ENCODE results near the gene ANKRD66.

Gene ANKRD66

DNA sequence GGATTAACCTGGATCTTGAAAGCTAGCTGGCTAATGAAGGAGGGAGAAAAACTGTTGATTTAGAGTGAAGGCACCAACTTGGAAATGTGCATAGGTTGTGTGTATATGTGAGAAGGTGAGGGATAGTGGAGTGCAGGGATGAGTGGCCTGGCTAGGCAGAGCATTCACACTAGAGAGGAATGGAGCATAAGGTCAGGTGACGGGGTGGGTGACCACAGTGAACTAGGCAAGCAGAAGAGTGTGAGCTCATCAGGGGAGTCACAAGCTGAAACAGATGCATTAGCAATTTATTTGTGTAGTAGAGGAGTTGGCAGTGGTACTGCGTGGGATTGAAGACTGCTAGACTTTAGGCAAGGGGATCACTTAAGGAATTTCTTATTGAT, 10.5 kb downstream of the ANKRD66 start:
- Histone ChIP-seq H3K9ac (ENCODE audit: low read depth, low read length, poor library complexity) (no peak overlapping the region), H2BK15ac (ENCODE audit: low read length) (no peak overlapping the region), H3K14ac (ENCODE audit: low read length) (no peak overlapping the region), H4K8ac (ENCODE audit: low read depth, low read length) (no peak overlapping the region), H3K36me3 (replicated peaks in 1 of 2; ENCODE audit: control insufficient read depth in 2 of 2, insufficient read depth in 2 of 2, low read length in 2 of 2) (no peaks in the 10 kb centered on the region), H2BK120ac (ENCODE audit: low read depth, low read length) (no peak overlapping the region), H3K23ac (ENCODE audit: low read depth, low read length, poor library complexity) (no peak overlapping the region), H3K18ac (ENCODE audit: low read length) (no peak overlapping the region), H3K4ac (ENCODE audit: low read length) (no peak overlapping the region), H3K4me1 (ENCODE audit: control insufficient read depth in 2 of 2, insufficient read depth in 1 of 2, low read depth in 1 of 2, low read length in 2 of 2) (peaks cover 0 to 5% of the 10 kb centered on the region in 2 donors), H3K9me3 (replicated peaks in 1 of 2; ENCODE audit: control insufficient read depth in 2 of 2, insufficient read depth in 1 of 2, low read depth in 1 of 2, low read length in 2 of 2) (no peaks in the 10 kb centered on the region), H2BK5ac (ENCODE audit: low read length) (no peak overlapping the region), H3K4me2 (ENCODE audit: insufficient read depth, low read length, poor library complexity, severe bottlenecking) (no peak overlapping the region), H3K79me1 (ENCODE audit: low read depth, low read length) (no peaks in the 10 kb centered on the region), H2AFZ (ENCODE audit: low read length) (no peak overlapping the region), H3K27ac (replicated peaks; ENCODE audit: low read length) (no peak overlapping the region), H2AK5ac (ENCODE audit: low read depth, low read length) (no peak overlapping the region), H3K4me3 (ENCODE audit: low read length in 2 of 2) (no peak overlapping the region), H2BK12ac (ENCODE audit: low read length) (no peak overlapping the region), H4K91ac (ENCODE audit: low read depth, low read length, poor library complexity) (no peak overlapping the region), H3K27me3 (ENCODE audit: control insufficient read depth in 3 of 3, insufficient read depth in 3 of 3, low read depth in 1 of 3, low read length in 3 of 3) (no peaks in the 10 kb centered on the region)
- DNase-seq (ENCODE audit: low spot score), result no peak
- no CpG with 5 or more reads among the region's 2 CpGs for WGBS, 2 donors (ENCODE audit: extremely low coverage in 2 of 2, insufficient read length in 2 of 2, insufficient replicate concordance in 1 of 2)

- Histone ChIP-seq H3K27me3 (ENCODE audit: control insufficient read depth in 3 of 3, insufficient read depth in 3 of 3, low read depth in 1 of 3, low read length in 3 of 3) (no peaks in the 10 kb centered on the region), H3K14ac (ENCODE audit: low read length) (no peak overlapping the region), H3K4me1 (ENCODE audit: control insufficient read depth in 2 of 2, insufficient read depth in 1 of 2, low read depth in 1 of 2, low read length in 2 of 2) (peaks cover 0 to 5% of the 10 kb centered on the region in 2 donors), H4K8ac (ENCODE audit: low read depth, low read length) (no peak overlapping the region), H2BK5ac (ENCODE audit: low read length) (no peak overlapping the region), H3K4me2 (ENCODE audit: insufficient read depth, low read length, poor library complexity, severe bottlenecking) (no peak overlapping the region), H2BK120ac (ENCODE audit: low read depth, low read length) (no peak overlapping the region), H3K18ac (ENCODE audit: low read length) (no peak overlapping the region), H2AFZ (ENCODE audit: low read length) (no peak overlapping the region), H4K91ac (ENCODE audit: low read depth, low read length, poor library complexity) (no peak overlapping the region), H3K4ac (ENCODE audit: low read length) (no peak overlapping the region), H3K9ac (ENCODE audit: low read depth, low read length, poor library complexity) (no peak overlapping the region), H3K27ac (replicated peaks; ENCODE audit: low read length) (no peak overlapping the region), H3K23ac (ENCODE audit: low read depth, low read length, poor library complexity) (no peak overlapping the region), H2BK12ac (ENCODE audit: low read length) (no peak overlapping the region), H3K9me3 (replicated peaks in 1 of 2; ENCODE audit: control insufficient read depth in 2 of 2, insufficient read depth in 1 of 2, low read depth in 1 of 2, low read length in 2 of 2) (no peaks in the 10 kb centered on the region), H3K36me3 (replicated peaks in 1 of 2; ENCODE audit: control insufficient read depth in 2 of 2, insufficient read depth in 2 of 2, low read length in 2 of 2) (no peaks in the 10 kb centered on the region), H3K79me1 (ENCODE audit: low read depth, low read length) (no peaks in the 10 kb centered on the region), H2BK15ac (ENCODE audit: low read length) (no peak overlapping the region), H2AK5ac (ENCODE audit: low read depth, low read length) (no peak overlapping the region), H3K4me3 (ENCODE audit: low read length in 2 of 2) (no peak overlapping the region)
- DNase-seq (ENCODE audit: low spot score), result no peak
- no CpG with 5 or more reads among the region's 4 CpGs for WGBS, 2 donors (ENCODE audit: extremely low coverage in 2 of 2, insufficient read length in 2 of 2, insufficient replicate concordance in 1 of 2)
These were observed 12.4 kb downstream of the ANKRD66 start for GRCh38 chr6:46758960-46759753.

DNA sequence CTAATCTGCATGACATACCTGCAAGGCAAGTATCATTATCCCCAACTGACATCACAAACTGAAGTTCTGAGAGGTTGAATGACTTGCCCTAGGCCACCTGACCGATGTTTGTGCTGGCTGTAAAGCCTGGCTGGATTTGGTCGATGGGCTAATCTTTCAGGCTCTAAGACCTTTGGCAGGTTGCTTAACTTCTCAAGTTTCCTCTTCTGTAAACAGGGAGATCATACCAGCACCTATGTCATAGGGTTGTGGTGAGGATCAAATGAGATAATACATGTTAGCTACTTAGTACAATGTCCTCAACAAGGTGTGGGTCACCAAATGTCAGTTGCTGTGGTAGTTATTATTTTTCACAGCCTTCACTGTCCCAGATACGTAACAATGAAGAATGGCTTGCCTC, 14.2 kb downstream of the ANKRD66 start:
- H3K18ac ChIP-seq (ENCODE audit: low read length), result no peak overlapping the region
- H2BK120ac ChIP-seq (ENCODE audit: low read depth, low read length), result no peak overlapping the region
- no CpG with 5 or more reads among the region's 3 CpGs for WGBS, 2 donors (ENCODE audit: extremely low coverage in 2 of 2, insufficient read length in 2 of 2, insufficient replicate concordance in 1 of 2)
- no peak for DNase-seq (ENCODE audit: low spot score)
- H3K23ac ChIP-seq (ENCODE audit: low read depth, low read length, poor library complexity), result no peak overlapping the region
- no peak overlapping the region for H3K27ac ChIP-seq (replicated peaks; ENCODE audit: low read length)
- H3K4me3 ChIP-seq (ENCODE audit: low read length in 2 of 2), result no peak overlapping the region
- no peaks in the 10 kb centered on the region for H3K36me3 ChIP-seq (replicated peaks in 1 of 2; ENCODE audit: control insufficient read depth in 2 of 2, insufficient read depth in 2 of 2, low read length in 2 of 2)
- no peak overlapping the region for H3K4me2 ChIP-seq (ENCODE audit: insufficient read depth, low read length, poor library complexity, severe bottlenecking)
- no peak overlapping the region for H2AK5ac ChIP-seq (ENCODE audit: low read depth, low read length)
- H3K4ac ChIP-seq (ENCODE audit: low read length), result no peak overlapping the region
- H4K8ac ChIP-seq (ENCODE audit: low read depth, low read length), result no peak overlapping the region
- no peak overlapping the region for H2BK15ac ChIP-seq (ENCODE audit: low read length)
- no peak overlapping the region for H2BK12ac ChIP-seq (ENCODE audit: low read length)
- H3K14ac ChIP-seq (ENCODE audit: low read length), result no peak overlapping the region
- no peak overlapping the region for H2AFZ ChIP-seq (ENCODE audit: low read length)
- H3K9ac ChIP-seq (ENCODE audit: low read depth, low read length, poor library complexity), result no peak overlapping the region
- H3K79me1 ChIP-seq (ENCODE audit: low read depth, low read length), result no peaks in the 10 kb centered on the region
- H3K9me3 ChIP-seq (replicated peaks in 1 of 2; ENCODE audit: control insufficient read depth in 2 of 2, insufficient read depth in 1 of 2, low read depth in 1 of 2, low read length in 2 of 2), result no peaks in the 10 kb centered on the region
- no peaks in the 10 kb centered on the region for H3K27me3 ChIP-seq (ENCODE audit: control insufficient read depth in 3 of 3, insufficient read depth in 3 of 3, low read depth in 1 of 3, low read length in 3 of 3)
- H4K91ac ChIP-seq (ENCODE audit: low read depth, low read length, poor library complexity), result no peak overlapping the region
- H3K4me1 ChIP-seq (ENCODE audit: control insufficient read depth in 2 of 2, insufficient read depth in 1 of 2, low read depth in 1 of 2, low read length in 2 of 2), result peaks cover 0 to 5% of the 10 kb centered on the region in 2 donors
- H2BK5ac ChIP-seq (ENCODE audit: low read length), result no peak overlapping the region

- DNase-seq (ENCODE audit: low spot score), result no peak
- WGBS, 2 donors (ENCODE audit: extremely low coverage in 2 of 2, insufficient read length in 2 of 2, insufficient replicate concordance in 1 of 2), result no CpG with 5 or more reads among the region's 2 CpGs
These were observed 16.7 kb downstream of the ANKRD66 start for GRCh38 chr6:46763466-46763865.

More at GRCh38 chr6:46763466-46763865, 16.7 kb downstream of the ANKRD66 start:
- H3K4ac ChIP-seq (ENCODE audit: low read length), result no peak overlapping the region
- no peak overlapping the region for H2BK15ac ChIP-seq (ENCODE audit: low read length)
- no peaks in the 10 kb centered on the region for H3K36me3 ChIP-seq (replicated peaks in 1 of 2; ENCODE audit: control insufficient read depth in 2 of 2, insufficient read depth in 2 of 2, low read length in 2 of 2)
- no peak overlapping the region for H2BK5ac ChIP-seq (ENCODE audit: low read length)
- no peak overlapping the region for H3K9ac ChIP-seq (ENCODE audit: low read depth, low read length, poor library complexity)
- no peak overlapping the region for H4K8ac ChIP-seq (ENCODE audit: low read depth, low read length)
- H3K14ac ChIP-seq (ENCODE audit: low read length), result no peak overlapping the region
- H2AK5ac ChIP-seq (ENCODE audit: low read depth, low read length), result no peak overlapping the region
- no peak overlapping the region for H4K91ac ChIP-seq (ENCODE audit: low read depth, low read length, poor library complexity)
- H3K4me1 ChIP-seq (ENCODE audit: control insufficient read depth in 2 of 2, insufficient read depth in 1 of 2, low read depth in 1 of 2, low read length in 2 of 2), result no peaks in the 10 kb centered on the region
- no peak overlapping the region for H2BK12ac ChIP-seq (ENCODE audit: low read length)
- H3K27ac ChIP-seq (replicated peaks; ENCODE audit: low read length), result no peak overlapping the region
- no peak overlapping the region for H3K23ac ChIP-seq (ENCODE audit: low read depth, low read length, poor library complexity)
- no peaks in the 10 kb centered on the region for H3K79me1 ChIP-seq (ENCODE audit: low read depth, low read length)
- no peak overlapping the region for H3K4me2 ChIP-seq (ENCODE audit: insufficient read depth, low read length, poor library complexity, severe bottlenecking)
- H3K4me3 ChIP-seq (ENCODE audit: low read length in 2 of 2), result no peak overlapping the region
- H2BK120ac ChIP-seq (ENCODE audit: low read depth, low read length), result no peak overlapping the region
- no peak overlapping the region for H3K18ac ChIP-seq (ENCODE audit: low read length)
- H3K9me3 ChIP-seq (replicated peaks in 1 of 2; ENCODE audit: control insufficient read depth in 2 of 2, insufficient read depth in 1 of 2, low read depth in 1 of 2, low read length in 2 of 2), result no peaks in the 10 kb centered on the region
- H2AFZ ChIP-seq (ENCODE audit: low read length), result no peak overlapping the region
- H3K27me3 ChIP-seq (ENCODE audit: control insufficient read depth in 3 of 3, insufficient read depth in 3 of 3, low read depth in 1 of 3, low read length in 3 of 3), result no peaks in the 10 kb centered on the region

Measured in neuronal stem cell (in vitro differentiated cells).